HEK293 (cell line): ENCODE measurements around the gene POLR2L.
A peak's percentile ranks its signal among the peaks of the same experiment; 100 is the strongest.

Experiments
- CTCF ChIA-PET: fragments of 350-600 bp; formaldehyde crosslinking; extraction: SDS; loops from one replicate; lab custom pipeline; 2021; ENCODE audit warnings: antibody characterized with exemption; lab: Yijun Ruan, JAX
- POLR2A ChIA-PET: fragments of 300-600 bp; formaldehyde crosslinking; extraction: SDS; loops from one replicate; lab custom pipeline; 2020; ENCODE audit warnings: antibody characterized with exemption, inconsistent platforms; lab: Yijun Ruan, JAX
- H3K27ac ChIP-seq: fragments of 200-500 bp; sonication (Bioruptor generic); 2 replicates; pipeline ENCODE4 v1.5.1; 2014; ENCODE audit warnings: low read depth, low read length, control low read depth, inconsistent platforms; ENCODE audit errors: extremely low read depth
- H3K36me3 ChIP-seq, 2 experiments: fragments of 200-500 bp in 1 of 2; sonication (Bioruptor generic) in 1 of 2; 1 replicate in 1 of 2; 2 replicates in 1 of 2; pipeline ENCODE4 v1.5.1; 2014 to 2017; ENCODE audit warnings: inconsistent platforms in 2 of 2, low read length in 2 of 2; ENCODE audit not compliant: control insufficient read depth in 2 of 2, insufficient read depth in 1 of 2
- H3K4me1 ChIP-seq: fragments of 200-500 bp; sonication (Bioruptor generic); 2 replicates; pipeline ENCODE4 v1.5.1; 2014; ENCODE audit warnings: mild to moderate bottlenecking, low read length, inconsistent platforms; ENCODE audit not compliant: control insufficient read depth, insufficient read depth
- H3K4me3 ChIP-seq: 2 replicates; pipeline ENCODE4 v1.5.1; 2011; ENCODE audit warnings: low read depth, mild to moderate bottlenecking, control low read depth, low read length, moderate library complexity
- H3K9me3 ChIP-seq: fragments of 200-500 bp; sonication (Bioruptor generic); 2 replicates; pipeline ENCODE4 v1.5.1; 2014; ENCODE audit warnings: low read depth, low read length, inconsistent platforms; ENCODE audit not compliant: control insufficient read depth, insufficient read depth
- GLIS2 ChIP-seq: fragments of 450-650 bp; formaldehyde crosslinking; IDR thresholded peaks from 2 replicates; pipeline ENCODE4 v1.5.1; 2016; ENCODE audit warnings: missing biosample characterization, missing genetic modification characterization
- TRIM28 ChIP-seq: IDR thresholded peaks from 2 replicates; pipeline ENCODE4 v1.6.1; 2011; ENCODE audit warnings: low read length, control low read depth, borderline replicate concordance
- WT1 ChIP-seq: fragments of 450-650 bp; formaldehyde crosslinking; IDR thresholded peaks from 2 replicates; pipeline ENCODE4 v1.5.1; 2016; ENCODE audit warnings: missing biosample characterization, missing genetic modification characterization
- ZBTB20 ChIP-seq: fragments of 450-650 bp; formaldehyde crosslinking; IDR thresholded peaks from 2 replicates; pipeline ENCODE4 v1.5.1; 2016; ENCODE audit warnings: missing biosample characterization, missing genetic modification characterization
- ZFHX2 ChIP-seq: fragments of 450-650 bp; formaldehyde crosslinking; conservative IDR thresholded peaks from 2 replicates; pipeline ENCODE4 v1.5.1; 2016; ENCODE audit warnings: missing biosample characterization, missing genetic modification characterization
- ZNF114 ChIP-seq: fragments of 450-650 bp; formaldehyde crosslinking; IDR thresholded peaks from 2 replicates; pipeline ENCODE4 v1.5.0; 2017; ENCODE audit warnings: missing biosample characterization, missing genetic modification characterization
- ZNF174 ChIP-seq: fragments of 450-650 bp; formaldehyde crosslinking; IDR thresholded peaks from 2 replicates; pipeline ENCODE4 v1.5.0; 2017; ENCODE audit warnings: missing biosample characterization, mild to moderate bottlenecking, missing genetic modification characterization
- ZNF354C ChIP-seq: fragments of 450-650 bp; formaldehyde crosslinking; IDR thresholded peaks from 2 replicates; pipeline ENCODE4 v1.5.1; 2016; ENCODE audit warnings: missing biosample characterization, missing genetic modification characterization, low read depth, borderline replicate concordance
- ZNF366 ChIP-seq: fragments of 450-650 bp; formaldehyde crosslinking; conservative IDR thresholded peaks from 2 replicates; pipeline ENCODE4 v1.5.1; 2016; ENCODE audit warnings: missing biosample characterization, missing genetic modification characterization
- ZNF404 ChIP-seq: fragments of 450-650 bp; formaldehyde crosslinking; IDR thresholded peaks from 2 replicates; pipeline ENCODE4 v1.5.1; 2017; ENCODE audit warnings: missing biosample characterization, missing genetic modification characterization
- ZNF423 ChIP-seq: fragments of 450-650 bp; formaldehyde crosslinking; IDR thresholded peaks from 2 replicates; pipeline ENCODE4 v1.5.1; 2016; ENCODE audit warnings: missing biosample characterization, missing genetic modification characterization
- ZNF530 ChIP-seq: fragments of 450-650 bp; formaldehyde crosslinking; IDR thresholded peaks from 2 replicates; pipeline ENCODE4 v1.5.1; 2016; ENCODE audit warnings: low read depth, missing biosample characterization, missing genetic modification characterization
- ZNF555 ChIP-seq: fragments of 450-650 bp; formaldehyde crosslinking; conservative IDR thresholded peaks from 2 replicates; pipeline ENCODE4 v1.5.1; 2017; ENCODE audit warnings: missing biosample characterization, mild to moderate bottlenecking, missing genetic modification characterization, inconsistent platforms
- ZNF560 ChIP-seq: fragments of 450-650 bp; formaldehyde crosslinking; IDR thresholded peaks from 2 replicates; pipeline ENCODE4 v1.5.1; 2017; ENCODE audit warnings: missing biosample characterization, missing genetic modification characterization, borderline replicate concordance
- ZNF626 ChIP-seq: fragments of 450-650 bp; sonication (Bioruptor Pico); formaldehyde crosslinking; IDR thresholded peaks from 2 replicates; pipeline ENCODE4 v1.5.1; 2018; ENCODE audit warnings: missing biosample characterization, missing genetic modification characterization, inconsistent platforms
- ZNF654 ChIP-seq: fragments of 450-650 bp; formaldehyde crosslinking; IDR thresholded peaks from 2 replicates; pipeline ENCODE4 v1.5.1; 2016; ENCODE audit warnings: low read depth, missing biosample characterization, missing genetic modification characterization
- ZNF660 ChIP-seq: fragments of 450-650 bp; IDR thresholded peaks from 2 replicates; pipeline ENCODE4 v1.5.1; 2018; ENCODE audit warnings: missing biosample characterization, mild to moderate bottlenecking, missing genetic modification characterization
- ZNF707 ChIP-seq: fragments of 450-650 bp; formaldehyde crosslinking; IDR thresholded peaks from 2 replicates; pipeline ENCODE4 v1.5.1; 2016; ENCODE audit warnings: missing biosample characterization, missing genetic modification characterization
- ZNF777 ChIP-seq: fragments of 450-650 bp; formaldehyde crosslinking; IDR thresholded peaks from 2 replicates; pipeline ENCODE4 v1.5.1; 2017; ENCODE audit warnings: missing biosample characterization, missing genetic modification characterization, borderline replicate concordance
- ZSCAN30 ChIP-seq: fragments of 450-650 bp; IDR thresholded peaks from 2 replicates; pipeline ENCODE4 v1.5.1; 2018; ENCODE audit warnings: missing biosample characterization, mild to moderate bottlenecking, missing genetic modification characterization, moderate library complexity
- TF ChIP-seq, protein P1 (sequence below): fragments of 450-650 bp; formaldehyde crosslinking; IDR thresholded peaks from 2 replicates; pipeline ENCODE4 v1.5.1; 2016; ENCODE audit warnings: missing biosample characterization, missing genetic modification characterization
- TF ChIP-seq, protein P2 (sequence below): fragments of 450-650 bp; formaldehyde crosslinking; IDR thresholded peaks from 2 replicates; pipeline ENCODE4 v1.5.1; 2016; ENCODE audit warnings: missing biosample characterization, missing genetic modification characterization, borderline replicate concordance
- TF ChIP-seq, protein P3 (sequence below): fragments of 450-650 bp; formaldehyde crosslinking; IDR thresholded peaks from 2 replicates; pipeline ENCODE4 v1.5.1; 2016; ENCODE audit warnings: missing biosample characterization, missing genetic modification characterization, borderline replicate concordance
- TF ChIP-seq, protein P4 (sequence below): fragments of 450-650 bp; formaldehyde crosslinking; IDR thresholded peaks from 2 replicates; pipeline ENCODE4 v1.5.1; 2017; ENCODE audit warnings: missing biosample characterization, missing genetic modification characterization
- TF ChIP-seq, protein P5 (sequence below): sonication (generic); formaldehyde crosslinking; IDR thresholded peaks from 2 replicates; pipeline ENCODE4 v1.8.1; 2022; ENCODE audit warnings: mild to moderate bottlenecking, moderate library complexity, missing genetic modification reagents

POLR2L gene

DNA sequence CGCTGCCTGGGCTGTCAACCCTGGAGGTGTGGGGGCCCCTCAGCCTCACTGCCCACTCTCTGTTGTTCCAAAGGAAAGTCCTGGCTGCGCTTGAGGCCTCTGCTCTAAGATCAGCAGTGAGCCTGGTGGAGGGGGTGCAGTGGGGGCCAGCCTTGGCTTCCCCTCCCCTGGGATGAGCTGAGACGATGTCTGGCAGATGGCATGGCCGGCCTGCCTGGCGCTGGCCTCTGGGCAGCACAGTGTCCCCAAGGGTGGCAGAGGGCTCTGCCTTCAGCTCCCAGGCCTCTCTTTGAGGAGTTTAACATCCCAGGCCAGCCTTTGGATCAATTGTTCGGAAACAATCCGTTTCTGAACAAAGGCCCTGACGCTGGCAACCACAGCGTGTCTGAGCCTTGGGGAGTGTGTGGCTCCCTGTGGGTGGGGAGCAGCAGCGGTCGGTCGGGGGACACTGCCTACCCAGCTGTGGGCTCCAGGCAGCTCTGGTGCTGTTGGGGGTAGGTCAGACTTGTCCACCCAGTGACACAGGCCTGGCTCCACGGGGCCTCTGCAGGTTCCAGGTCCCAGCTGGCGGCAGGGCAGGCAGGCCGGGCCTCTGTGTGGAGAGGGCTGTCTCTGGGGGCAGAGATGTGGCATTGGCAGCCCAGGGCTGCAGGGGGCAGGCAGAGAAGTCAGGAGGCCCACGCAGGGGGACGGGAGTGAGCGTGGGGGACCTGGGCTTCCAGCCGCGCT is 12.4 kb upstream of the POLR2L start:
- Histone ChIP-seq H3K4me1 (no peaks in the 10 kb centered on the region), H3K36me3 (no peaks in the 10 kb centered on the region)
- POLR2A ChIA-PET = interaction anchor here (1.0 kb wide), 1 partner anchor 14 kb away, joined by 3 read pairs; no protein-coding TSS in a partner anchor
- TF ChIP-seq ZNF626 (tag by site-specific recombination) (no peak), ZBTB20 (tag by site-specific recombination) (no peak), ZNF654 (tag by site-specific recombination) (no peak), ZNF560 (tag by site-specific recombination) (no peak), ZNF530 (no peak), ZNF423 (tag by site-specific recombination) (no peak), ZSCAN30 (tag by site-specific recombination) (no peak), ZNF555 (tag by site-specific recombination) (no peak), ZNF366 (tag by site-specific recombination) (no peak), ZNF707 (tag by site-specific recombination) (no peak), ZNF660 (tag by site-specific recombination) (no peak), ZNF404 (no peak), ZNF114 (tag by site-specific recombination) (no peak), TRIM28 (no peak), WT1 (no peak), ZNF777 (tag by site-specific recombination) (no peak), ZNF354C (tag by site-specific recombination) (no peak), GLIS2 (tag by site-specific recombination) (peak; percentile 25; the same call in 1 of the 2 replicates), ZFHX2 (tag by site-specific recombination) (peak; percentile 79), ZNF174 (no peak)
- TF ChIP-seq, protein P1, sequence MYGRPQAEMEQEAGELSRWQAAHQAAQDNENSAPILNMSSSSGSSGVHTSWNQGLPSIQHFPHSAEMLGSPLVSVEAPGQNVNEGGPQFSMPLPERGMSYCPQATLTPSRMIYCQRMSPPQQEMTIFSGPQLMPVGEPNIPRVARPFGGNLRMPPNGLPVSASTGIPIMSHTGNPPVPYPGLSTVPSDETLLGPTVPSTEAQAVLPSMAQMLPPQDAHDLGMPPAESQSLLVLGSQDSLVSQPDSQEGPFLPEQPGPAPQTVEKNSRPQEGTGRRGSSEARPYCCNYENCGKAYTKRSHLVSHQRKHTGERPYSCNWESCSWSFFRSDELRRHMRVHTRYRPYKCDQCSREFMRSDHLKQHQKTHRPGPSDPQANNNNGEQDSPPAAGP = no peak
- TF ChIP-seq, protein P2, sequence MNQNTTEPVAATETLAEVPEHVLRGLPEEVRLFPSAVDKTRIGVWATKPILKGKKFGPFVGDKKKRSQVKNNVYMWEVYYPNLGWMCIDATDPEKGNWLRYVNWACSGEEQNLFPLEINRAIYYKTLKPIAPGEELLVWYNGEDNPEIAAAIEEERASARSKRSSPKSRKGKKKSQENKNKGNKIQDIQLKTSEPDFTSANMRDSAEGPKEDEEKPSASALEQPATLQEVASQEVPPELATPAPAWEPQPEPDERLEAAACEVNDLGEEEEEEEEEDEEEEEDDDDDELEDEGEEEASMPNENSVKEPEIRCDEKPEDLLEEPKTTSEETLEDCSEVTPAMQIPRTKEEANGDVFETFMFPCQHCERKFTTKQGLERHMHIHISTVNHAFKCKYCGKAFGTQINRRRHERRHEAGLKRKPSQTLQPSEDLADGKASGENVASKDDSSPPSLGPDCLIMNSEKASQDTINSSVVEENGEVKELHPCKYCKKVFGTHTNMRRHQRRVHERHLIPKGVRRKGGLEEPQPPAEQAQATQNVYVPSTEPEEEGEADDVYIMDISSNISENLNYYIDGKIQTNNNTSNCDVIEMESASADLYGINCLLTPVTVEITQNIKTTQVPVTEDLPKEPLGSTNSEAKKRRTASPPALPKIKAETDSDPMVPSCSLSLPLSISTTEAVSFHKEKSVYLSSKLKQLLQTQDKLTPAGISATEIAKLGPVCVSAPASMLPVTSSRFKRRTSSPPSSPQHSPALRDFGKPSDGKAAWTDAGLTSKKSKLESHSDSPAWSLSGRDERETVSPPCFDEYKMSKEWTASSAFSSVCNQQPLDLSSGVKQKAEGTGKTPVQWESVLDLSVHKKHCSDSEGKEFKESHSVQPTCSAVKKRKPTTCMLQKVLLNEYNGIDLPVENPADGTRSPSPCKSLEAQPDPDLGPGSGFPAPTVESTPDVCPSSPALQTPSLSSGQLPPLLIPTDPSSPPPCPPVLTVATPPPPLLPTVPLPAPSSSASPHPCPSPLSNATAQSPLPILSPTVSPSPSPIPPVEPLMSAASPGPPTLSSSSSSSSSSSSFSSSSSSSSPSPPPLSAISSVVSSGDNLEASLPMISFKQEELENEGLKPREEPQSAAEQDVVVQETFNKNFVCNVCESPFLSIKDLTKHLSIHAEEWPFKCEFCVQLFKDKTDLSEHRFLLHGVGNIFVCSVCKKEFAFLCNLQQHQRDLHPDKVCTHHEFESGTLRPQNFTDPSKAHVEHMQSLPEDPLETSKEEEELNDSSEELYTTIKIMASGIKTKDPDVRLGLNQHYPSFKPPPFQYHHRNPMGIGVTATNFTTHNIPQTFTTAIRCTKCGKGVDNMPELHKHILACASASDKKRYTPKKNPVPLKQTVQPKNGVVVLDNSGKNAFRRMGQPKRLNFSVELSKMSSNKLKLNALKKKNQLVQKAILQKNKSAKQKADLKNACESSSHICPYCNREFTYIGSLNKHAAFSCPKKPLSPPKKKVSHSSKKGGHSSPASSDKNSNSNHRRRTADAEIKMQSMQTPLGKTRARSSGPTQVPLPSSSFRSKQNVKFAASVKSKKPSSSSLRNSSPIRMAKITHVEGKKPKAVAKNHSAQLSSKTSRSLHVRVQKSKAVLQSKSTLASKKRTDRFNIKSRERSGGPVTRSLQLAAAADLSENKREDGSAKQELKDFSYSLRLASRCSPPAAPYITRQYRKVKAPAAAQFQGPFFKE = no peak
- TF ChIP-seq, protein P3, sequence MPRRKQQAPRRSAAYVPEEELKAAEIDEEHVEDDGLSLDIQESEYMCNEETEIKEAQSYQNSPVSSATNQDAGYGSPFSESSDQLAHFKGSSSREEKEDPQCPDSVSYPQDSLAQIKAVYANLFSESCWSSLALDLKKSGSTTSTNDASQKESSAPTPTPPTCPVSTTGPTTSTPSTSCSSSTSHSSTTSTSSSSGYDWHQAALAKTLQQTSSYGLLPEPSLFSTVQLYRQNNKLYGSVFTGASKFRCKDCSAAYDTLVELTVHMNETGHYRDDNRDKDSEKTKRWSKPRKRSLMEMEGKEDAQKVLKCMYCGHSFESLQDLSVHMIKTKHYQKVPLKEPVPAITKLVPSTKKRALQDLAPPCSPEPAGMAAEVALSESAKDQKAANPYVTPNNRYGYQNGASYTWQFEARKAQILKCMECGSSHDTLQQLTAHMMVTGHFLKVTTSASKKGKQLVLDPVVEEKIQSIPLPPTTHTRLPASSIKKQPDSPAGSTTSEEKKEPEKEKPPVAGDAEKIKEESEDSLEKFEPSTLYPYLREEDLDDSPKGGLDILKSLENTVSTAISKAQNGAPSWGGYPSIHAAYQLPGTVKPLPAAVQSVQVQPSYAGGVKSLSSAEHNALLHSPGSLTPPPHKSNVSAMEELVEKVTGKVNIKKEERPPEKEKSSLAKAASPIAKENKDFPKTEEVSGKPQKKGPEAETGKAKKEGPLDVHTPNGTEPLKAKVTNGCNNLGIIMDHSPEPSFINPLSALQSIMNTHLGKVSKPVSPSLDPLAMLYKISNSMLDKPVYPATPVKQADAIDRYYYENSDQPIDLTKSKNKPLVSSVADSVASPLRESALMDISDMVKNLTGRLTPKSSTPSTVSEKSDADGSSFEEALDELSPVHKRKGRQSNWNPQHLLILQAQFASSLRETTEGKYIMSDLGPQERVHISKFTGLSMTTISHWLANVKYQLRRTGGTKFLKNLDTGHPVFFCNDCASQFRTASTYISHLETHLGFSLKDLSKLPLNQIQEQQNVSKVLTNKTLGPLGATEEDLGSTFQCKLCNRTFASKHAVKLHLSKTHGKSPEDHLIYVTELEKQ = no peak
- TF ChIP-seq, protein P4, sequence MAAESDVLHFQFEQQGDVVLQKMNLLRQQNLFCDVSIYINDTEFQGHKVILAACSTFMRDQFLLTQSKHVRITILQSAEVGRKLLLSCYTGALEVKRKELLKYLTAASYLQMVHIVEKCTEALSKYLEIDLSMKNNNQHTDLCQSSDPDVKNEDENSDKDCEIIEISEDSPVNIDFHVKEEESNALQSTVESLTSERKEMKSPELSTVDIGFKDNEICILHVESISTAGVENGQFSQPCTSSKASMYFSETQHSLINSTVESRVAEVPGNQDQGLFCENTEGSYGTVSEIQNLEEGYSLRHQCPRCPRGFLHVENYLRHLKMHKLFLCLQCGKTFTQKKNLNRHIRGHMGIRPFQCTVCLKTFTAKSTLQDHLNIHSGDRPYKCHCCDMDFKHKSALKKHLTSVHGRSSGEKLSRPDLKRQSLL = no peak
- TF ChIP-seq, protein P5, sequence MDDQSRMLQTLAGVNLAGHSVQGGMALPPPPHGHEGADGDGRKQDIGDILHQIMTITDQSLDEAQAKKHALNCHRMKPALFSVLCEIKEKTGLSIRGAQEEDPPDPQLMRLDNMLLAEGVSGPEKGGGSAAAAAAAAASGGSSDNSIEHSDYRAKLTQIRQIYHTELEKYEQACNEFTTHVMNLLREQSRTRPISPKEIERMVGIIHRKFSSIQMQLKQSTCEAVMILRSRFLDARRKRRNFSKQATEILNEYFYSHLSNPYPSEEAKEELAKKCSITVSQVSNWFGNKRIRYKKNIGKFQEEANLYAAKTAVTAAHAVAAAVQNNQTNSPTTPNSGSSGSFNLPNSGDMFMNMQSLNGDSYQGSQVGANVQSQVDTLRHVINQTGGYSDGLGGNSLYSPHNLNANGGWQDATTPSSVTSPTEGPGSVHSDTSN (CRISPR knock-in tag) = no peak

More for the DNA sequence above, 12.4 kb upstream of the POLR2L start:
- Histone ChIP-seq H3K4me3 (no peak overlapping the region), H3K27ac (no peak overlapping the region), H3K9me3 (no peaks in the 10 kb centered on the region)
- CTCF ChIA-PET = interaction anchor here (0.6 kb wide), 1 partner anchor 1182 kb away, joined by 3 read pairs; no protein-coding TSS in a partner anchor
